Testis (tissue), 2 donors: ENCODE measurements around the gene PTPMT1.

Experiments
- POLR2A ChIP-seq: fragments of 450-650 bp; IDR thresholded peaks from one replicate; pipeline ENCODE4 v1.6.1; 2017; ENCODE audit warnings: antibody characterized with exemption, mild to moderate bottlenecking, moderate library complexity
- TF ChIP-seq, protein P1 (sequence below), 3 experiments: fragments of 450-650 bp in 2 of 3; fragments of 200-600 bp in 1 of 3; sonication (generic) in 1 of 3; IDR thresholded peaks; one replicate each; pipeline ENCODE4 v1.5.1; 2016 to 2019; ENCODE audit warnings: antibody characterized with exemption in 3 of 3, mild to moderate bottlenecking in 2 of 3, moderate library complexity in 1 of 3

DNA sequence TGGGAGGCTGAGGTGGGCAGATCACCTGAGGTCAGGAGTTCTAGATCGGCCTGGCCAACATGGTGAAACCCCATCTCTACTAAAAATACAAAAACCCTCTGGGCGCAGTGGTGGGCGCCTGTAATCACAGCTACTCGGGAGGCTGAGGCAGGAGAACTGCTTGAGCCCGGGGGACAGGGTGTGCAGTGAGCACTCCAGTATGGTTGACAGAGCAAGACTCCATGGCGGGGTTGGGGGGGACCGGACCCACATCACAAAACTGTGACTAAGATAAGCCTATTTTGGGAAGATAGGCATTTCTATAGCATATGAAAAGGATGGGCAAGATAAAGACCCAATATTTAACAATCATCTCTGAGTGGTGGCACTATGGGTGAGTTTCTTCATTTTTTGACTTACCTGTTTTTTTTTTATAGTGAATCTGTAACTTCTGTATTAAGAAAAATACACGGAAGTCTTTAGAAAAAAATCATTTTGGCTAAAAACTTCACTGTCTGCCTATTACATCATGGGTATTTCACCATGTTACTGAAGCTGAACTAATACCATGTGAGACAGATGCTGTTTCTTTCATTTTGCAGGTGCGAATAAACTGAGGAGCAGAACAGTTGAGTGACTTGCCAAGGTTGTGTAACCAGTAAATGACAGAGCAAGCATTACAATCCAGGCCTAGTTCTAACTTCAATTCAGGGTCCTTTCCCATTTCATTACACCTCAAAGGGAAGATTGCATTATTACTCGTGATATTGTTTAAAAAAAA, 14.9 kb upstream of the PTPMT1 start:
- no peak for TF ChIP-seq POLR2A
- TF ChIP-seq, protein P1, sequence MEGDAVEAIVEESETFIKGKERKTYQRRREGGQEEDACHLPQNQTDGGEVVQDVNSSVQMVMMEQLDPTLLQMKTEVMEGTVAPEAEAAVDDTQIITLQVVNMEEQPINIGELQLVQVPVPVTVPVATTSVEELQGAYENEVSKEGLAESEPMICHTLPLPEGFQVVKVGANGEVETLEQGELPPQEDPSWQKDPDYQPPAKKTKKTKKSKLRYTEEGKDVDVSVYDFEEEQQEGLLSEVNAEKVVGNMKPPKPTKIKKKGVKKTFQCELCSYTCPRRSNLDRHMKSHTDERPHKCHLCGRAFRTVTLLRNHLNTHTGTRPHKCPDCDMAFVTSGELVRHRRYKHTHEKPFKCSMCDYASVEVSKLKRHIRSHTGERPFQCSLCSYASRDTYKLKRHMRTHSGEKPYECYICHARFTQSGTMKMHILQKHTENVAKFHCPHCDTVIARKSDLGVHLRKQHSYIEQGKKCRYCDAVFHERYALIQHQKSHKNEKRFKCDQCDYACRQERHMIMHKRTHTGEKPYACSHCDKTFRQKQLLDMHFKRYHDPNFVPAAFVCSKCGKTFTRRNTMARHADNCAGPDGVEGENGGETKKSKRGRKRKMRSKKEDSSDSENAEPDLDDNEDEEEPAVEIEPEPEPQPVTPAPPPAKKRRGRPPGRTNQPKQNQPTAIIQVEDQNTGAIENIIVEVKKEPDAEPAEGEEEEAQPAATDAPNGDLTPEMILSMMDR (IDR thresholded peaks at IDR 0.05) = no peak
